ENCODE measurements around the gene EPS8L2. TPM values are rescaled to one million over a fixed set of nuclear protein-coding genes. Genes with fewer than 3 reads are reported as not detected.

EPS8L2 gene
- total and polyA plus RNA-seq, 2 of the 13 experiments (the other 11 are each of a cell fraction or from before 2014, with no cell fraction given) = 89.3 to 416 TPM

GRCh38 chr11:747158-748006 lies 41.4 kb downstream of the EPS8L2 start, which contains the start of gene TALDO1 (continued):
- TF ChIP-seq ZMAT5 (CRISPR knock-in tag; IDR thresholded peaks at IDR 0.05; ENCODE audit: borderline replicate concordance, low read depth) = no peak
- TF ChIP-seq ZNF878 (CRISPR knock-in tag; IDR thresholded peaks at IDR 0.05) = no peak
- TF ChIP-seq DZIP1 (CRISPR knock-in tag; IDR thresholded peaks at IDR 0.05) = no peak
- TF ChIP-seq CREM (IDR thresholded peaks at IDR 0.05) = no peak
- no peak for TF ChIP-seq CREM (CRISPR knock-in tag; IDR thresholded peaks at IDR 0.05)
- TF ChIP-seq ZNF329 (CRISPR knock-in tag; IDR thresholded peaks at IDR 0.05; ENCODE audit: low read depth) = no peak
- no peak for TF ChIP-seq FOXP1 (IDR thresholded peaks at IDR 0.05)
- TF ChIP-seq FOXP1 (CRISPR knock-in tag; IDR thresholded peaks at IDR 0.05) = no peak
- TF ChIP-seq ZBTB3 (CRISPR knock-in tag; IDR thresholded peaks at IDR 0.05; ENCODE audit: borderline replicate concordance, low read depth) = no peak
- no peak for TF ChIP-seq SRSF9 (IDR thresholded peaks at IDR 0.05; ENCODE audit: borderline replicate concordance, insufficient read depth, low read depth, low read length, poor library complexity, severe bottlenecking)
- TF ChIP-seq DR1 (CRISPR knock-in tag; IDR thresholded peaks at IDR 0.05) = peak; percentile 79
- TF ChIP-seq ZNF652 (CRISPR knock-in tag; IDR thresholded peaks at IDR 0.05; ENCODE audit: borderline replicate concordance, low read depth) = no peak
- TF ChIP-seq ADNP (CRISPR knock-in tag; IDR thresholded peaks at IDR 0.05) = no peak
- TF ChIP-seq ZNF772 (CRISPR knock-in tag; IDR thresholded peaks at IDR 0.05) = peak; percentile 85; the same call in 1 of the 2 replicates
- TF ChIP-seq TFE3 (CRISPR knock-in tag; IDR thresholded peaks at IDR 0.05) = 0 out of 2 replicates have a peak, but pooled peaks have one; percentile 25
- TF ChIP-seq FOXK1 (CRISPR knock-in tag; IDR thresholded peaks at IDR 0.05; ENCODE audit: borderline replicate concordance, low read depth) = no peak
- TF ChIP-seq ZNF589 (CRISPR knock-in tag; conservative IDR thresholded peaks at IDR 0.05) = 0 out of 2 replicates have a peak, but pooled peaks have one; percentile 39
- TF ChIP-seq MTF2 (CRISPR knock-in tag; IDR thresholded peaks at IDR 0.05; ENCODE audit: borderline replicate concordance) = no peak
- no peak for TF ChIP-seq RAD51 (IDR thresholded peaks at IDR 0.05; ENCODE audit: borderline replicate concordance)
- peak; percentile 80 for TF ChIP-seq ZNF431 (CRISPR knock-in tag; IDR thresholded peaks at IDR 0.05; ENCODE audit: borderline replicate concordance, low read depth)
- TF ChIP-seq SKI (IDR thresholded peaks at IDR 0.05; ENCODE audit: partially characterized antibody) = peak; percentile 45

All from HepG2 (cell line).